Hematopoietic multipotent progenitor cell treated with erythropoietin and hydrocortisone succinate and interleukin-3 and kit ligand, for 15 days (in vitro differentiated cells): ENCODE measurements around the gene FOCAD.

Experiments used
- DNase-seq: peaks from one replicate; pipeline ENCODE4 v3.0.0-alpha.2; 2015; ENCODE audit warnings: low spot score

FOCAD gene

GRCh38 chr9:20729523-20729922 is 45.5 kb downstream of the FOCAD start:
- no peak for DNase-seq

DNA sequence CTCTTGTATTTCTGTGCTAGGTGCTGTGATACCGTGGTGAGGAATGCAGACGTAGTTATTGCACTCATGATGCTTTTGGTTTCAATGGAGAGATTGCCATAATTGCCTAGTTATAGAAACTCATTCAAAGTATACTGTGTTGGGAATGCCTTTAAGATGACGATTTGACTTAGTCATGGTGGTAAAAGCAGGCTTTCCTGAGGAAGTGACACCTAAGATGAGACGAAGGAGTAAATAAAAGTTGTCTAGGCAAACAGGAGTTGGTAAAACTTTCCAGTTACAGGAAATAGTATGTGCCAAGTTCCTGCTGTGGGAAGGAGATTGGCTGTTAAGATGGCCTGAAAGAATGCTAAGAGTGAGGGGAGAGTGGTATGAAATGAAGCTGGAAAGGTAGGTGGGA is 48.1 kb downstream of the FOCAD start:
- DNase-seq = no peak

- DNase-seq = no peak
Observed at GRCh38 chr9:20734275-20734674, 50.2 kb downstream of the FOCAD start.

DNA sequence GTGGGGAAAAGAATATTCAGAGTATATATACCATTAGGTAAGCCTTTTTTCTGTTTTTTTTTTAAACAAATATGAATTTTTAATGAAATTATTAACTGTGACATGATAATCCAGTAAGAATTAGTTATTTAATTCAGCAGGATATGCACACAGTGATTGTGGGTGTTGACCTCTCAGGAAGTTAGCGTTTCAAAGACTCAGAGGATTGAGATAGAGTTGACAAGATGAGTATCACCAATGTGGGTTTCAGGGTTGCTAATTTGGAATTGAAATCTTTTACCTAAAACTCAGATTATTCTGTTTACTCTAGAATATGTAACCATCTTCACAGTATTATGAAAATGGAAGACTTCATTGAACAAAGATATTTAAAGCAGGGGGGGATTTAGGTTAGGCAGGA is 56.2 kb downstream of the FOCAD start:
- DNase-seq = no peak

DNA sequence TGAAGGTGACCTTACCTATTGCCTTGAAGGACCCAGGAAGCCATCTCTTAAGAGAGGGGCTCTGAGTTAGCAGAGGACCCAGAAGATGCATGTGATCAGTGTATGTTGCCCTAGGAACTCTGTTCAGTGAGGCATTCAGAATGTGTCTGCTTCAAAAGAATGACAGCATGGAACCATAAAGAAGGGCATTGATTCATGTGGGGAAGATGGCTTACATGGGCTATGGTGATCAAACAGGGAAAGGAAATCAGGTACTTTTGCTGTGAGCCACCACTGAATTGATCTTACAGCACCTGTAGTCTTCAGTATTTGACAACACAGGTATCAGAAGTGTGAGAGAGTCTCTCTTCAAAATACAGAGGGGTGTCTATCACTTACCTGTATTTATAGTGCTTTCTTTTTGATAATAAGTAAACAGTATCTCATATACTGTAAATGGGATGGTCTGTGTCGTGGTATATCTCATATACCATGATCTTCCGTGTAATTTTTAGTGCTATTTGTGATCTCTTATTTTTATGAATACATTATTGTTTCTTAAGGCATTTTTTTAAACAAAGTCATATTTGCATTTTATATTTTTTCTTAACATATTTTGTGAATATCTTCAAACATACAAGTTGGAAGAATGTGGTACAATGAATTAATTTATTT is 57.0 kb downstream of the FOCAD start:
- no peak for DNase-seq

- no peak for DNase-seq
Observed at GRCh38 chr9:20742833-20743232, 58.8 kb downstream of the FOCAD start.

DNA sequence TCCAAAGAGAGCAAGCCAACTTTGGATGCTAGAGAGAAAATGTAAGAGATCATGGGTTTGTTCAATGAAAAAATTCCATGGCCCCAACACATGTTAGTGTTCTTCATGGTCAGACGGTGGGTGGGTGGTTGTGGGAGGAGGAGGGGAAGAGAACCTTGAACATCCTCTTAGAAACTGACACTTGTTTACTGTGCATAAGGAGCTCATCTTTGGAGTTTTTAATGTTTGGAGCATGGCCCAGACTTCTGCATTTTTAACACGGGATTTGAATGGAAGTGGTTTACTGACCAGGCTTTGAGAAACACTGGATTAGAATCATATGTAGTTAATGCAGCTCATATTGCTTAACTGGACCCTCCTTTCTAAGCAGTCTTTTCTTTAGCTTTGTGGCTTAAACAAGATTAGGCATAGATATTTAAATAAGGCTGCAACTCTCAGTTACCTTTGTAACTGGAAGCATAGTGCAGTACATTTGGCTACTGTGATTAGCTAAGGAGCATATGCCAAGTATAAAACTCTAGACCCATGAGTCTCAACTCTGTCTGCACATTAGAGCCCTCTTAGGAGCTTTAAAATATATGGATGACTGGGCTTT is 60.1 kb downstream of the FOCAD start:
- no peak for DNase-seq

GRCh38 chr9:20746967-20747366 is 62.9 kb downstream of the FOCAD start:
- DNase-seq = no peak

DNA sequence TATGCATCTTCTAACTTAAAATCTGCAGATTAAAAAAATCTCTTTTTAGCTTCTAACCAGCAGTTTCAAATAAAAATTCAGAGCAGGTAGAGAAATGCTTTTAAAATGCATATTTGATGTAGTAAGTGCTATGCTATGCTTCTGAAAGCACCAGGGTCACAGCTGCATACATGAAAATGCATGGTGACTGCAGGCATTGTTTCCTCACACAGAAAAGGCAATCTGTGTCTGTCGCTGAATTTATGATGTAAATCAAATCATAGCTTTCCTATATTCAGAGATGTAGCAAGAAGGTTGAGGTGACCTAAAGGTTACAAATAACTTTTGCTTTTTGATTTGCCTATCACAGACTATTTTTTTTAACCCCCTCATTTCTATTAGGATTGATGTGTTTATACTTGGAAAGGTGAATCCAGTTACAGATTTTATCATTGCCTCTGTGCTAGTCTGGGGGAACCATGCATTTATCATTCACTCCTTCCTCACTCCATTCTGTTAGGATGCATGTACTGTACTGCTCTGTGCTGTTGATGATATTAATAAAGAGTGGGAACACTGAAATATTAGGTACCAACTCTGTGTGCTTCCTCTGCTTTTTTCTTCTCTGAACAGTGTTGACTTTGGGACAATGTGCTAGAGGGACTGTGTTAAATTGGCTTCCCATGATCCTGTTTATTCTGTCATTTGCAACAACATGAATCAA is 65.6 kb downstream of the FOCAD start:
- no peak for DNase-seq

- no peak for DNase-seq
Observed at GRCh38 chr9:20753761-20754160, 69.7 kb downstream of the FOCAD start.

- DNase-seq = no peak
Observed at GRCh38 chr9:20754556-20754955, 70.5 kb downstream of the FOCAD start.

- no peak for DNase-seq
Observed at GRCh38 chr9:20760246-20760891, 76.3 kb downstream of the FOCAD start.

- no peak for DNase-seq
Observed at GRCh38 chr9:20770947-20771346, 86.9 kb downstream of the FOCAD start.

GRCh38 chr9:20771729-20772128 is 87.7 kb downstream of the FOCAD start:
- DNase-seq = no peak

DNA sequence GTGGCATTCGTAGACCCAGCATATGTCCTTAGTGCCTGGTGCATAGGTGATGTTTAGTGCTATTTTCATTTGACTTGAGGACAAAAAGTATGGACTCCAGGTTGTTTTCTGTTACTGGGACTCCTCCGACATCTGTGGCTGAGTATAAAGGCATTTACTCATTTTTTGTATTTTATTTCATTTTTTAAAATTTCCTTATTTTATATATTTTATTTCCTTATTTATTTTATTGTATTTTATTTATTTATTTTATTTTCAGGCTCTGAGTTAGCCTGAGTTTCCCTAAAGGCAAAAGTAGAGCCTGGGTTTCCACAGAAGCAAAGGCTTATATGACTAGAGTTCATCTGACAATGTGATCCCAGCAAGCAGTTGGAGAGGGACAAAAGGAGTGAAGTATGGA is 91.6 kb downstream of the FOCAD start:
- DNase-seq = no peak

DNA sequence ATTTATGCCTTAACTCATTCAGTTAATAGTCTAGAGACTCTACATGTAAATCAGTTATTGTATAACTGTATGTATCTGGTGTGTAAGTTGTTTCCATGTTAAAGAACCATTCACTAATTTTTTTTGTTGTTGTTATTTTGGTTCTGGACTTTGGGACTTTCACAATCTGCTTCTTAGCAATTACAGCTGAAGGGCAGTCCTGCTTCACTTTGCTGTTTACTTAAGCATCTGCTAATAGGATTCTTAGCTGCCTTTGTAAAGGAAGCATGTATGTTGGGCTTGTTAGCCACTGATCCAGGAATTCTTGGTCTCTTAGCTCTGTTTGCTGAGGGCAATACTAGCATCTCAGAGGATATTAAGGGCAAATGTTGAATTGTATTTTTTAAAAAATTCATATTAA is 97.0 kb downstream of the FOCAD start:
- no peak for DNase-seq

DNA sequence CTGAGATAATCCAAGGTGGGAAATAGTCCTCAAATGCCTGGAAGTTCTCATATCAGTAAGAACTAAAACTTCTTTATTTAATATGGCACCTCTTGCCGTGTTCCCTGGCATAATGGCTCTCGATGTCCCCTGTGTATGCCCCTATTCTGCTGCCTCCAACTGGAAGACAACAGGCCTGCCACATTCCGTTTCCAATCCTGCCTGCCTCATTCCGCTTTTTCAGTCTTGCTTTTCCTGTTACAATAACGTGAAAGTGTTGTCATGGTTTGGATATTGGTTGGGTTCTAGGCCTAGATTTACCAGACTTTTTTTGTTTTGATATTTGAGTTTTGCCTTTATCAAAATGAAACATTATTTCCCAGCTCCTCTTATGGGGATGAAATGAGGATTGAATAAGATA is 98.2 kb downstream of the FOCAD start:
- DNase-seq = no peak

- no peak for DNase-seq
Observed at GRCh38 chr9:20783057-20784038, 99.3 kb downstream of the FOCAD start.

GRCh38 chr9:20784196-20784595 is 100.1 kb downstream of the FOCAD start:
- no peak for DNase-seq

DNA sequence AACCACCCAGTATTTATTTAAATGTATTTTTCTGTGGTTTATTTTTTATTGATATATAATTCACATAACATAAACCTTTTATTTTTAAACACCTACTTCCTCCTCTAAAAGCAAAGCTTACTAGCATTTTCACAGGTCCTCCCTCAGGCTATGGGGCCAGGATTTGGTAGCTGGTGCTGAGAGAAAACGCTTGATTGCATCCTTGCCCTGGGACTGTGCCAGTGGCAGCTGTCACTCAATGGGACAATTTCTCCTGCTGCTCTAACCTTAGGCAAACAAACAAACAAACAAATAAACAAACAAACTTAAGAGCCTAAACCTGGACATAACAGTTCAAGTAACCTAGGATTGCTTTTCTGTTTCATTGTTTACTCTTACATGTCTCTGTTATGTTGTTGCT is 102.7 kb downstream of the FOCAD start:
- no peak for DNase-seq

- no peak for DNase-seq
Observed at GRCh38 chr9:20788526-20789451, 104.7 kb downstream of the FOCAD start.
